Vagina (tissue), 2 donors: ENCODE measurements around the gene E2F7.

Source experiments
- CTCF ChIP-seq, 3 experiments: fragments of 450-650 bp in 2 of 3; fragments of 200-600 bp in 1 of 3; sonication (generic) in 1 of 3; IDR thresholded peaks; one replicate each; pipeline ENCODE4 v1.5.1; 2017 to 2019; ENCODE audit warnings: antibody characterized with exemption in 3 of 3, mild to moderate bottlenecking in 2 of 3, moderate library complexity in 2 of 3
- POLR2A ChIP-seq, 2 donors: fragments of 450-650 bp; IDR thresholded peaks; one replicate each; pipeline ENCODE4 v1.6.1; 2017; ENCODE audit warnings: antibody characterized with exemption in 2 of 2, mild to moderate bottlenecking in 2 of 2, moderate library complexity in 2 of 2

GRCh38 chr12:77089686-77090220 is 24.4 kb upstream of the E2F7 start:
- TF ChIP-seq CTCF (IDR thresholded peaks at IDR 0.05) (no peak), POLR2A (IDR thresholded peaks at IDR 0.05) (no peak)
